OCI-LY3 (cell line): ENCODE data around the gene OSBPL2.

Experiments used
- H2AFZ ChIP-seq: fragments of 200-600, 300-600 bp; shearing (Covaris generic); 2 replicates; pipeline ENCODE4 v1.6.0; 2014; ENCODE audit warnings: antibody characterized with exemption, low read depth, low read length
- H3K27ac ChIP-seq: fragments of 200-600, 300-600 bp; sonication (generic); 2 replicates; pipeline ENCODE4 v1.5.1; 2014; ENCODE audit warnings: mild to moderate bottlenecking, low read length, moderate library complexity, mixed read lengths
- H3K27me3 ChIP-seq: fragments of 200-600, 300-600 bp; sonication (generic); 2 replicates; pipeline ENCODE4 v1.6.1; 2014; ENCODE audit warnings: low read depth, low read length, mixed read lengths
- H3K36me3 ChIP-seq: fragments of 200-600, 300-600 bp; sonication (generic); replicated peaks from 2 replicates; pipeline ENCODE3; 2014; ENCODE audit warnings: low read depth, low read length, mixed read lengths
- H3K4me1 ChIP-seq: fragments of 300-600, 200-600 bp; sonication (generic); 2 replicates; pipeline ENCODE4 v1.6.1; 2014; ENCODE audit warnings: low read length, mixed read lengths
- H3K4me2 ChIP-seq: fragments of 200-600, 300-600 bp; sonication (generic); 2 replicates; pipeline ENCODE4 v1.6.1; 2014; ENCODE audit warnings: low read length, mixed read lengths
- H3K4me3 ChIP-seq: fragments of 300-600, 200-600 bp; sonication (generic); 2 replicates; pipeline ENCODE4 v1.5.1; 2014; ENCODE audit warnings: antibody characterized with exemption, mild to moderate bottlenecking, low read length, moderate library complexity
- H3K79me2 ChIP-seq: fragments of 300-600, 200-600 bp; shearing (Covaris generic); 2 replicates; pipeline ENCODE4 v1.6.1; 2014; ENCODE audit warnings: mild to moderate bottlenecking, low read length, mixed read lengths
- H3K9ac ChIP-seq: fragments of 300-600, 200-600 bp; shearing (Covaris generic); 2 replicates; pipeline ENCODE4 v1.6.0; 2014; ENCODE audit warnings: mild to moderate bottlenecking, low read length, moderate library complexity
- H3K9me3 ChIP-seq: fragments of 200-600, 300-600 bp; shearing (Covaris generic); 2 replicates; pipeline ENCODE4 v1.6.1; 2014; ENCODE audit warnings: low read length, mixed read lengths; ENCODE audit not compliant: insufficient read depth
- H4K20me1 ChIP-seq: fragments of 200-600, 300-600 bp; sonication (generic); 2 replicates; pipeline ENCODE4 v1.6.1; 2016; ENCODE audit warnings: low read length, mixed read lengths; ENCODE audit not compliant: insufficient read depth
- CTCF ChIP-seq: fragments of 200-600, 300-600 bp; sonication (generic); IDR thresholded peaks from 2 replicates; pipeline ENCODE4 v1.5.1; 2014; ENCODE audit warnings: antibody characterized with exemption, low read length, low read depth
- EZH2phosphoT487 ChIP-seq: fragments of 200-600 bp; shearing (Covaris generic); IDR thresholded peaks from 2 replicates; pipeline ENCODE4 v1.6.1; 2018; ENCODE audit warnings: antibody characterized with exemption, mixed run types, low read depth

The OSBPL2 gene

DNA sequence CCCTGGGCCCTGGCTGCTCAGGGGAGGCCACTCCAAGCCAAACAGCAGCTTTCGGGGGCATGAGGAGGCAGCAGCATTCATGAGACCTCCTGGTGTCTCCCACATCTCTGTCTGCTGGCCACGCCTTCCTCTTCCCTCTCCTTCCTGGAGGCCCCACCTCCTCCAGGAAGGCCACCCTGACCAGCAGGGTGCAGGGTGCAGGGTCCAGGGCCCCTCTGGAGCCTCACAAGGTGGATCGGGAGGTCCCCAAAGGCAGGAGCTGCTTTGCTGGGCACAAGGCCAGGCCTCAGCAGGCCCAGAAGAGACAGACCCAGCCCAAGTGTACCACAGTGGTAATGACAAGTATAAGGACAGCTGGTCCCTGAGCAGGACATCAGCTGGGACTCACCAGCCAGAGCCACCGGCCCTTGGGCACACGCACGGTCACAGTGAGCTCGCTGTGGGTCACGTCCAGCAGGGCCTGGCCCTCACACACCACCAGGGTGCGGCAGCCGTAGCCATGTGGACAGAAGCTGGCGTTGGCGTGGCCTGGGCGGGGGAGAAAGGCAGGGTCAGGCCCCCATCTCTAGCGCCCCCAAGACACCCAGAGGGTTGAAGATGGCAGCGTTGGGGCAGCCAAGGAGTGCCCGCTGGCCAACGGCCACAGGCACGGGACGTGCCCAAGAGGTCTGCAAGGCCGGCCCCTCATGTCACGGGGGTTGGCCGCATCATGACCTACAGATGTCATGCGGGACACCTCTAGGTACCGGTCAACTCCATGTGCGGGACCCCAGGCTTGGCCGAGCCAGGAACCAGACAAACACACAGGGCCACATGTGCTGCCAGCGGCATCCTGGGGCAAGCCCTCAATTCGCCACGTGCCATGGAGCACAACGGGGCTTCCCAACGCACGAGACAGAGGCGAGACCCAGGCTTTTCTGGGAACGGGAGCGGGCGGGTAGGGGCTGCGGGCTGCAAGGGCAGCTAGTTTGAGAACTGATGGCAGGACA is 91.4 kb downstream of the OSBPL2 start:
- no peaks in the 10 kb centered on the region for H3K36me3 ChIP-seq
- no peaks in the 10 kb centered on the region for H3K9me3 ChIP-seq
- H3K79me2 ChIP-seq, result no peaks in the 10 kb centered on the region
- H3K27me3 ChIP-seq, result no peaks in the 10 kb centered on the region
- no peak for TF ChIP-seq EZH2phosphoT487
- H3K27ac ChIP-seq, result no peak overlapping the region
- no peak overlapping the region for H2AFZ ChIP-seq
- no peaks in the 10 kb centered on the region for H4K20me1 ChIP-seq
- H3K4me3 ChIP-seq, result no peak overlapping the region
- H3K9ac ChIP-seq, result no peak overlapping the region
- no peaks in the 10 kb centered on the region for H3K4me1 ChIP-seq
- no peak overlapping the region for H3K4me2 ChIP-seq

GRCh38 chr20:62330576-62331317 is 92.4 kb downstream of the OSBPL2 start:
- H4K20me1 ChIP-seq, result no peaks in the 10 kb centered on the region
- no peak overlapping the region for H2AFZ ChIP-seq
- no peak overlapping the region for H3K4me3 ChIP-seq
- H3K4me2 ChIP-seq, result no peak overlapping the region
- no peaks in the 10 kb centered on the region for H3K36me3 ChIP-seq
- H3K79me2 ChIP-seq, result no peaks in the 10 kb centered on the region
- no peaks in the 10 kb centered on the region for H3K27me3 ChIP-seq
- no peaks in the 10 kb centered on the region for H3K4me1 ChIP-seq
- no peaks in the 10 kb centered on the region for H3K9me3 ChIP-seq
- no peak overlapping the region for H3K27ac ChIP-seq
- no peak overlapping the region for H3K9ac ChIP-seq
- TF ChIP-seq CTCF (no peak), EZH2phosphoT487 (no peak)

DNA sequence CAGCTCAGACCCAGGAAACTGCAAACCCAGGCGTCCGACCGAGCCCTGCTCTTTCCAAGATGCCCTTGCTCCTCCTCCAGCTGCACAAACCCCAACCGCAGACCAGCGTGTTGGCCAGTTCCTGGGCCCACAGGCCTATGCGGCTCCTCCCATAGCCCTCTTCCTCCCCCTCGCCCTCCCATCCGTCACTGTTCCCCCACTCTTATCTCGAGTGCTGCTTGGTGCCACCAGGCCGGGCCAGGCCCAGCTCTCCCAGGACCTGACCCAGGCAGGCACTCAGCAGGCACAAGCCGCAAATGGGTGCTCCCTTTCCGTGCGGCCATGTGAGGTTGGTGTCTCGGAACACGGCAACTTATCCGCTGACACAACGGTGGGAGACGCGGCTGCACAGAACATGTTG is 93.0 kb downstream of the OSBPL2 start:
- no peaks in the 10 kb centered on the region for H3K4me1 ChIP-seq
- H3K36me3 ChIP-seq, result no peaks in the 10 kb centered on the region
- no peak overlapping the region for H3K27ac ChIP-seq
- no peak overlapping the region for H3K4me2 ChIP-seq
- no peaks in the 10 kb centered on the region for H3K27me3 ChIP-seq
- no peak for TF ChIP-seq EZH2phosphoT487
- TF ChIP-seq CTCF, result no peak
- H3K9me3 ChIP-seq, result no peaks in the 10 kb centered on the region
- no peak overlapping the region for H3K4me3 ChIP-seq
- no peaks in the 10 kb centered on the region for H3K79me2 ChIP-seq
- no peak overlapping the region for H3K9ac ChIP-seq
- no peaks in the 10 kb centered on the region for H4K20me1 ChIP-seq
- H2AFZ ChIP-seq, result no peak overlapping the region

- Histone ChIP-seq H3K9ac (no peak overlapping the region), H3K27me3 (no peaks in the 10 kb centered on the region), H3K9me3 (no peaks in the 10 kb centered on the region), H3K27ac (no peak overlapping the region), H3K79me2 (no peaks in the 10 kb centered on the region), H4K20me1 (no peaks in the 10 kb centered on the region), H3K4me1 (peaks cover 5% of the 10 kb centered on the region), H2AFZ (no peak overlapping the region), H3K4me3 (no peak overlapping the region), H3K4me2 (no peak overlapping the region), H3K36me3 (peaks cover 6% of the 10 kb centered on the region)
- TF ChIP-seq EZH2phosphoT487 (no peak), CTCF (no peak)
These were observed 94.1 kb downstream of the OSBPL2 start for GRCh38 chr20:62332421-62332820.
